NT2/D1 (cell line): ENCODE measurements around the gene WNT4.

Experiments
- SUZ12 ChIP-seq: IDR thresholded peaks from 2 replicates; pipeline ENCODE4 v1.6.1; 2011; ENCODE audit not compliant: insufficient read length, insufficient read depth; ENCODE audit errors: extremely low read depth
- YY1 ChIP-seq: IDR thresholded peaks from 2 replicates; pipeline ENCODE4 v1.6.1; 2011; ENCODE audit not compliant: insufficient read length, insufficient read depth
- ZNF274 ChIP-seq: IDR thresholded peaks from 2 replicates; pipeline ENCODE4 v1.6.1; 2011; ENCODE audit warnings: mild to moderate bottlenecking, low read depth, low read length

GRCh38 chr1:22111115-22111514 lies 31.8 kb downstream of the WNT4 start:
- TF ChIP-seq YY1 = no peak
- TF ChIP-seq SUZ12 = no peak
- no peak for TF ChIP-seq ZNF274
